Measurements from ENCODE around the gene SAC3D1. TPM values are rescaled to one million over a fixed set of nuclear protein-coding genes. Genes with fewer than 3 reads are reported as not detected.

The SAC3D1 gene
- total and polyA plus RNA-seq, 9 of the 15 experiments (the other 6 are each of a cell fraction or from before 2014, with no cell fraction given) = 0.20 to 35.2 (median 5.8) TPM

DNA sequence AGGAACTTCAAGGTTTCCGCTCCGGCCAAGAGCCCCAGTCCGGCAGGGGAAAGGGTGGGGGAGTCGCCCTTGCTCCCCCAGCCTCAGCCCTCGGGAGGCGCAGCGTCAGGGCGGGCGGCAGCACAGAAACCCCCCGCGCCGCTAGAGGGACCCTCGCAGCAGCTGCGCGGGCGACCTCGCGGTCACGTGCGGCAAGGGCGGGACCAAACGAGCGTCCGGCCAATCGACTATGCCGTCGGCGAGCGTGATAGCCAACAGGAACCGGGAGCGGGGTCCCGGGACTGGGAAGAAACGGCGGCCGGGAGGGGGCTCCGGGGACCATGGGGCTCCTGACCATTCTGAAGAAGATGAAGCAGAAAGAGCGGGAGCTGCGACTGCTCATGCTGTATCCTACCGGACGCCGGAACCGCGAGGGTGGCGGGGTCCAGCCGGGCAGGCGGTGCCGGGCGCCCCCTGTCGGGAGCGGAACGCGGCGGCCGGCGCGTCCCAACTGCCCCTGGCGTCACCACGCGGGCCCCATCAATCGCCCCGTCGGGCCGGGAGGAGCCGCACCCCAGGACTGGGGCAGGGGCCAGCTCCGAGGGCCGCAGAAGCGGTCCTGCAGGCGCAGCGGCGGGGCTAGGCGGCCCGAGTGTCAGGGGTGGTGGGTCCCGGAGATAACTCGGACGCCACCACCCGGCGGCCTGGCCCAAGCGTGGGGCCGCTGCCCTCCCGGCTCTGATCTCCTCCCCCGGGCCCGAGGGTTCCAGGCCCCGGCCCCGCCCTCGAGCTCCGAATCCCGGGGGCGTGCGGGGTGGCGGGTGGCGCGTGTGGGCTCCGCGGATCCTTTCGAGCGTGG, 26.9 kb upstream of the SAC3D1 start, which contains the start of gene ARL2 (continued):
- TF ChIP-seq IRF2 (CRISPR knock-in tag; IDR thresholded peaks at IDR 0.05) (peak; percentile 82; the same call in 1 of the 2 replicates), ZNF165 (CRISPR knock-in tag; IDR thresholded peaks at IDR 0.05; ENCODE audit: borderline replicate concordance) (peak; percentile 41; the same call in 1 of the 2 replicates), SMC3 (conservative IDR thresholded peaks at IDR 0.05; ENCODE audit: insufficient read depth, low read depth, low read length) (peak; percentile 5; the same call in 1 of the 2 replicates), CEBPB (tag; IDR thresholded peaks at IDR 0.05) (no peak), SIN3B (IDR thresholded peaks at IDR 0.05; ENCODE audit: low read depth) (peak; percentile 77), RFX7 (CRISPR knock-in tag; IDR thresholded peaks at IDR 0.05) (no peak), PRMT5 (CRISPR knock-in tag; IDR thresholded peaks at IDR 0.05) (peak; percentile 74; the same call in 1 of the 2 replicates), PHB (CRISPR knock-in tag; IDR thresholded peaks at IDR 0.05) (peak; percentile 4; the same call in 1 of the 2 replicates), ZC3H11A (IDR thresholded peaks at IDR 0.05; ENCODE audit: low read depth, low read length) (no peak), HDAC2 (IDR thresholded peaks at IDR 0.05) (0 out of 2 replicates have a peak, but pooled peaks have one; percentile 2)
- TF ChIP-seq, protein P1, sequence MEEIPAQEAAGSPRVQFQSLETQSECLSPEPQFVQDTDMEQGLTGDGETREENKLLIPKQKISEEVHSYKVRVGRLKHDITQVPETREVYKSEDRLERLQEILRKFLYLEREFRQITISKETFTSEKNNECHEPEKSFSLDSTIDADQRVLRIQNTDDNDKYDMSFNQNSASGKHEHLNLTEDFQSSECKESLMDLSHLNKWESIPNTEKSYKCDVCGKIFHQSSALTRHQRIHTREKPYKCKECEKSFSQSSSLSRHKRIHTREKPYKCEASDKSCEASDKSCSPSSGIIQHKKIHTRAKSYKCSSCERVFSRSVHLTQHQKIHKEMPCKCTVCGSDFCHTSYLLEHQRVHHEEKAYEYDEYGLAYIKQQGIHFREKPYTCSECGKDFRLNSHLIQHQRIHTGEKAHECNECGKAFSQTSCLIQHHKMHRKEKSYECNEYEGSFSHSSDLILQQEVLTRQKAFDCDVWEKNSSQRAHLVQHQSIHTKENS (CRISPR knock-in tag; IDR thresholded peaks at IDR 0.05) = no peak
- TF ChIP-seq, protein P2, sequence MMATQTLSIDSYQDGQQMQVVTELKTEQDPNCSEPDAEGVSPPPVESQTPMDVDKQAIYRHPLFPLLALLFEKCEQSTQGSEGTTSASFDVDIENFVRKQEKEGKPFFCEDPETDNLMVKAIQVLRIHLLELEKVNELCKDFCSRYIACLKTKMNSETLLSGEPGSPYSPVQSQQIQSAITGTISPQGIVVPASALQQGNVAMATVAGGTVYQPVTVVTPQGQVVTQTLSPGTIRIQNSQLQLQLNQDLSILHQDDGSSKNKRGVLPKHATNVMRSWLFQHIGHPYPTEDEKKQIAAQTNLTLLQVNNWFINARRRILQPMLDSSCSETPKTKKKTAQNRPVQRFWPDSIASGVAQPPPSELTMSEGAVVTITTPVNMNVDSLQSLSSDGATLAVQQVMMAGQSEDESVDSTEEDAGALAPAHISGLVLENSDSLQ (IDR thresholded peaks at IDR 0.05) = peak; percentile 70
- TF ChIP-seq, protein P3, sequence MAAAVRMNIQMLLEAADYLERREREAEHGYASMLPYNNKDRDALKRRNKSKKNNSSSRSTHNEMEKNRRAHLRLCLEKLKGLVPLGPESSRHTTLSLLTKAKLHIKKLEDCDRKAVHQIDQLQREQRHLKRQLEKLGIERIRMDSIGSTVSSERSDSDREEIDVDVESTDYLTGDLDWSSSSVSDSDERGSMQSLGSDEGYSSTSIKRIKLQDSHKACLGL (CRISPR knock-in tag; IDR thresholded peaks at IDR 0.05; ENCODE audit: borderline replicate concordance, poor library complexity, severe bottlenecking) = no peak
- TF ChIP-seq, protein P4, sequence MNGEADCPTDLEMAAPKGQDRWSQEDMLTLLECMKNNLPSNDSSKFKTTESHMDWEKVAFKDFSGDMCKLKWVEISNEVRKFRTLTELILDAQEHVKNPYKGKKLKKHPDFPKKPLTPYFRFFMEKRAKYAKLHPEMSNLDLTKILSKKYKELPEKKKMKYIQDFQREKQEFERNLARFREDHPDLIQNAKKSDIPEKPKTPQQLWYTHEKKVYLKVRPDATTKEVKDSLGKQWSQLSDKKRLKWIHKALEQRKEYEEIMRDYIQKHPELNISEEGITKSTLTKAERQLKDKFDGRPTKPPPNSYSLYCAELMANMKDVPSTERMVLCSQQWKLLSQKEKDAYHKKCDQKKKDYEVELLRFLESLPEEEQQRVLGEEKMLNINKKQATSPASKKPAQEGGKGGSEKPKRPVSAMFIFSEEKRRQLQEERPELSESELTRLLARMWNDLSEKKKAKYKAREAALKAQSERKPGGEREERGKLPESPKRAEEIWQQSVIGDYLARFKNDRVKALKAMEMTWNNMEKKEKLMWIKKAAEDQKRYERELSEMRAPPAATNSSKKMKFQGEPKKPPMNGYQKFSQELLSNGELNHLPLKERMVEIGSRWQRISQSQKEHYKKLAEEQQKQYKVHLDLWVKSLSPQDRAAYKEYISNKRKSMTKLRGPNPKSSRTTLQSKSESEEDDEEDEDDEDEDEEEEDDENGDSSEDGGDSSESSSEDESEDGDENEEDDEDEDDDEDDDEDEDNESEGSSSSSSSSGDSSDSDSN (IDR thresholded peaks at IDR 0.05; ENCODE audit: borderline replicate concordance in 1 of 2, low read depth in 2 of 2, low read length in 2 of 2) = peak in 1 of 2 experiments; percentile 70; a peak in 1 of 4 replicates
- TF ChIP-seq, protein P5, sequence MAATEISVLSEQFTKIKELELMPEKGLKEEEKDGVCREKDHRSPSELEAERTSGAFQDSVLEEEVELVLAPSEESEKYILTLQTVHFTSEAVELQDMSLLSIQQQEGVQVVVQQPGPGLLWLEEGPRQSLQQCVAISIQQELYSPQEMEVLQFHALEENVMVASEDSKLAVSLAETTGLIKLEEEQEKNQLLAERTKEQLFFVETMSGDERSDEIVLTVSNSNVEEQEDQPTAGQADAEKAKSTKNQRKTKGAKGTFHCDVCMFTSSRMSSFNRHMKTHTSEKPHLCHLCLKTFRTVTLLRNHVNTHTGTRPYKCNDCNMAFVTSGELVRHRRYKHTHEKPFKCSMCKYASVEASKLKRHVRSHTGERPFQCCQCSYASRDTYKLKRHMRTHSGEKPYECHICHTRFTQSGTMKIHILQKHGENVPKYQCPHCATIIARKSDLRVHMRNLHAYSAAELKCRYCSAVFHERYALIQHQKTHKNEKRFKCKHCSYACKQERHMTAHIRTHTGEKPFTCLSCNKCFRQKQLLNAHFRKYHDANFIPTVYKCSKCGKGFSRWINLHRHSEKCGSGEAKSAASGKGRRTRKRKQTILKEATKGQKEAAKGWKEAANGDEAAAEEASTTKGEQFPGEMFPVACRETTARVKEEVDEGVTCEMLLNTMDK (IDR thresholded peaks at IDR 0.05; ENCODE audit: borderline replicate concordance, insufficient read depth, low read depth, low read length, poor library complexity, severe bottlenecking) = peak; percentile 99
- TF ChIP-seq, protein P6, sequence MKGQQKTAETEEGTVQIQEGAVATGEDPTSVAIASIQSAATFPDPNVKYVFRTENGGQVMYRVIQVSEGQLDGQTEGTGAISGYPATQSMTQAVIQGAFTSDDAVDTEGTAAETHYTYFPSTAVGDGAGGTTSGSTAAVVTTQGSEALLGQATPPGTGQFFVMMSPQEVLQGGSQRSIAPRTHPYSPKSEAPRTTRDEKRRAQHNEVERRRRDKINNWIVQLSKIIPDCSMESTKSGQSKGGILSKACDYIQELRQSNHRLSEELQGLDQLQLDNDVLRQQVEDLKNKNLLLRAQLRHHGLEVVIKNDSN (CRISPR knock-in tag; IDR thresholded peaks at IDR 0.05) = peak; percentile 99
